ENCODE measurements around the gene SENP8. TPM values are rescaled to one million over a fixed set of nuclear protein-coding genes. Genes with fewer than 3 reads are reported as not detected.

The SENP8 gene
- total RNA-seq, 1 donor from 2014 or later, result 3.2 TPM

DNA sequence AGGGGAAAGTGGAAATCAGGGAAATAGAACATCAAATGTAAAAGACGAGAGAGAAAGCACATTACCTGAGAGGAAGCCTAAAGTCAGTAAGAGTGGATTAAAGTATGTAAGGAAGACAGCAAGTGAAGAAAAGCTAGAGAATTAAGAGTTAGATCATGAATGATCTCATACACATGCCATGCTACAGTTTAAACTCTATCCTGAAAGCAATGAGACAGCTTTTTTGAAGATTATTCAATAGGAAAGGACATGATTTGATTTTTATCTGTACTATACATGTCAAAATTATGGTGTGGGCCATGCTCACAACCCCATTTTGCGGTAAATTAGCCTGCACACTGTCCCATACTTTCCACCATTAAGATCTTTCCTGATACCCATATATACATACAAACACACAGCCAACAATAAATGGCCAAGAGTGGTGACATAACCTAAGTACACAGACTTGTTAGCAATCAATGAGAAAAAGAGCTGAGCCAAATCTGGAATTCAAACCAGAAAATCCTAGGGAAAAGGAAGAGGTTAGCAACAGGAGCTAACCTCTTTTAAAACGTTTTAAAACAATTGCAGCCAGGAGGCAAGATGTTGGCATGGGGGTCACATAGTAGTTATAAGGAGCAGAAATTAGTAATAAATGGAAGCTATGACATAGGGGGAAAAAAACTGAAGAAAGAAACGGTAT is 4.7 kb upstream of the SENP8 start:
- DNase-seq (ENCODE audit: low read depth), result no peak

DNA sequence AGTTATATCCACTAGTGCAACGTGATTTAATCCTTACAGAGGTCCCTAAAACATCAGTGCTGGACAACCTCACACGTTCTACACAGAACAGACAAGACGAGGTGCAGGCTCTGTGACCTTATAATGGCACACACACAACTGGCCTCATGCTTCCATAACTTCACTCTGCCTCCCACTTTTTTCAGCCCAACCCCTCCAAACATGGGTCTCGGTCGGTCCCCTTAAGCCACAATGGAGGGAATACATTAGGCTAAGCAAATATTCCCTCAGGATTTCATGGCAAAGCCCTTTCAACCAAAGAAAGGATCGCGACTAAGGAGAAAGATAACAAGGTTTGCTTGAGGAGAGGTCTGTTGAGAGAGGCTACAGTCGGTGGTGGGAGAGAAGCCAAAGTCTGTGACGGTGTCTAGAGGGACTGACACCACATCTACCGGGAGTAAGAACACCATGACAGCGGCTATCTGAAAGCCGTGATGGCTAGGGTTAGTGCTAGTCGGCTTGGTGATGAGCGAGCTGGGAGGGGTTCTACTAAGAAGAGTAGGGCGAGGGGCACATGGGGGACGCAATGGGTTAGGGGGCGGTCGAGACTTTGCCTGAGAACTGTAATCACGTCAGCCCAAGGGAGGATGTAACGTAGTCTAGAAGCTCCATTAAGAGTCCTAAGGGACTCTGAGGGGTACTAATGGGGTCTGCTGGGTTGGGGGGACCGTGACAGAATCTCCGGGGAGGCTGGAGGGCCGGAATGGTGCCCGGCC is 1.3 kb upstream of the SENP8 start:
- peak; percentile 20 for DNase-seq (ENCODE audit: low read depth)

DNA sequence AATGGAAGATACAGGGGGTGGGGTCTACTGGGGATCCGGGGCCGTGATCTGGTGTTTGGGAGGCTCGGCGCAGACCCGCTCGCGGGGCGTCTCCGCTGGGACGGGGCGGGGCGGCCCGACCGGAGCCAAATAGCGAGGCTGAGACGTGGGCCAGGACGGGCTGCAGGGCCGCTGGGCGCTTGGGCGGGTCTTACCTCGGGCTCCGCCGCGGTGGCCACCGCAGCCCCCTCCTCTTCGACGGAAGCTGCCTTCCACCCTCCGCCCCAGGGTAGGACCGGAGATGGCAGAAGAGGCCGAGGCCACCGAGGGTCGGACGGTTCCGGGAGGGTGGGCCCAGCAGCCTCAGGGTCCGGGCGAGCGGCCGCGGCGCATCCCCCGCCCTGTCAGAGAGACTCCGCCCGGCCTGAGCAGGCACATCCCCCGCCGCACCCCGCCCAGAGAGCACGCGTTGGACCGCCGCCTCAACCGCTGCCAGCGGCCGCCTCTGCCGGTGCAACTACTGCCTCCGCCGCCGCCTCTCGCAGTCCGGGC is 652 bp upstream of the SENP8 start:
- DNase-seq (ENCODE audit: low read depth), result peak; percentile 82

DNA sequence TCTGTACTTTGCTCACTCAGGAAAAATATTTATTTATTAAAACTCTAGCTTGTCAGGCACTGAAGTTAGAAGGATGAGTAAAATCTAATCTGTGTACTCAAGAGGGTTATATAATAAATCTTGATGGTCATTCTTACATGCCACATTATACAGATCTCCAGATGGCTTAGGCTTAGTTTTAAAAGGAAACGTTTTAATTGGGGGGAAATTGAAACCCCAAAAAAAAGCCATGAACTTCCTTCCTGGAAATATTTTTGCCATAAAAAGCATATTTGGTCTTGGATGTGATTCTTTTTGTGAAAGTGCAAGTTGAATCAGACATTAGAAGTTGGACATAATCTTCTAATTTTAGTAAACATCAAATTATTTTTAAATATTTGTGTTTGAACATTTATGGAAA is 6.0 kb downstream of the SENP8 start:
- no peak for DNase-seq (ENCODE audit: low read depth)

DNA sequence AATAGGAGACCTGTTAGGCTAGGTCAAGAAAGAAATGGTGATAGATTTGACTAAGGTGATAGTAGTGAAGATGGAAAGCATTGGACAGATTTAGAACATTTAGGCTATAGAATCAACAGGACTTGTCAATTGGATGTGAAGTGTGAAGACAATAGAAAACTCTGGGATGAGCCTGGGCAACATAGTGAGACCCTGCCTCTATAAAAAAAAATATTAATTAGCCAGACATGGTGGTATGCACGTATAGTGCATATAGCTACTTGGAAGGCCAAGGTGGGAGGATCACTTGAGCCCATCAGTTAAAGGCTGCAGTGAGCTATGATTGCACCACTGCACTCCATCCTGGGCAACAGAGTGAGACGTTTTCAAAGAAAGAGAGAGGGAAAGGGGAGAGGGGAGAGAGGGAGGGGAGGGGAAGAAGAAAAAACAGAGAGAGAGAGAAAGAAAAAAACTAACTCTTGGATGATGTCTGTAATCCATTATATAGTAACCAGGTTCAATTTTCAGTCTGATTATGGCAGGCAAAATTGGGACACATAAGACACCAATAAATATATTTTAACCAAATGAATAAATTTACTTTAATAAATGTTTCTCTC is 9.6 kb downstream of the SENP8 start:
- DNase-seq (ENCODE audit: low read depth), result no peak

DNA sequence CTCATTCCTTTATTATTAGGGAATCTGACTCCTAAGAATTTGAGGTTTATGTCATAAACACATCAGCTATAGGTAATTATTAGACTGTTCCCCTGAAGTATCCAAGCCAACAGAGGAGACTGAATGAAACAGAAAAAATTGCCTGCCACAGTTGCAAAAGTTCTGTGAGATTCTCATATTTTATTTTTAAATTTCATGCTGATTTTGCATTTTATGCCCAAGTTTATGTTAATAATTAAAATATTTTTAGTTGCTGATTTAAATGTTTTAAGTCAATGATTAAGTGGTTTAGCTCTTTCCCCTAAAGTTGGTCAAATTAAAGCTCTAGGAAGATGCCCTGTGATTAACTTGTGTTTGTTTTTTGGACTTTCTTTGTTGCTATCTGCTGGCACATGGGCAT is 10.2 kb downstream of the SENP8 start:
- DNase-seq (ENCODE audit: low read depth), result no peak

DNA sequence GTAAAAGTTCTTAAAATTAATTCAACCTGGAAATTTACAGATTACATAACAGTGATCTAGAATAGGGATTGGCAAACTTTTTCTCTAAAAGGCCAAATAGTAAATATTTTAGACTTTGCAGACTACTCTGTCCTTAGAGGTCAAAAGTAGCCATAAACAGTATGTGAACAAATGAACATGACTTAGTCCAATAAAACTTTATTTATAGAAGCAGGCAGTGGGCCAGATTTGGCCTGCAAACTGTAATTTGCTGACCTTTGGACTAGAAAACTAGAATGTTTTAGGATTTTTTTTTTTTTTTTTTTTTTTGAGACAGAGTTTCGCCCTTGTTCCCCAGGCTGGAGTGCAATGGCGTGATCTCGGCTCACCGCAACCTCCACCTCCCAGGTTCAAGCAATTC is 12.1 kb downstream of the SENP8 start:
- DNase-seq (ENCODE audit: low read depth), result no peak

DNA sequence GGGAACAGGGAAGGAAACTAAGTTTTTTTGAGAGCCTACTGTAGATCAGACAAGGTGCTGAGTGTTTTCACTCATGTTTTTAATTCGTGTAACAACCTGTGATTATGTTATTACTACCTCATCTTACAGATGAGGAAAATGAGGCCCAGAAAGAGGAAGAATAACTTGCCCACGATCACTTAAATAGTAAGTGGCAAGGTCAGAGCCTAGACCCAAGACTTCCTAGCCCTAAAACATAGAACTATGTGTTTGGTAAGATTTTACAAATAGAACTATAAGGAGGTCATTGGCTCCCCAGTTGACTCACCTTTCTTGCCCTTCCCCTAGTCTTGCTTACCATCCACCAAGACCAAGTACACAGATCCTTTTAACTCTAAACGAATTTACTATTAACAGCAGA is 13.7 kb downstream of the SENP8 start:
- DNase-seq (ENCODE audit: low read depth), result no peak

DNA sequence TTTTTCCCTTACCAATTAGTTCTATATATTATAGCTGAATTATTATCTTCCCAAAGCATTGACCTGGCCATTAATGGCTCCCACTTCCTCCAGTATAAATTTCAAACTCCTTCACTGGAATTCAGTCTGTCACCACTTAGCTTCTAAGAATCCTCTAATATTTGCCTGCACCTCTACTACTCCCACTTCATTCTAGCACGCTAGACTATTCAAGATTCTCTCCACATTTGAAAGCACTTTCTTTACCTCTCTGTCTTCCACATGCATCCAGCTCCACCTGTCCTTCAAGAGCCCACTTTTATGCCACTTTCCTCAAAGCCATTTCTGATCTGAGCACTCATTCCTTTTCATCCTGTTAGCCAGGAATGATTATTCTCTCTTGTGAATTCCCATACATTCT is 15.0 kb downstream of the SENP8 start:
- DNase-seq (ENCODE audit: low read depth), result no peak

DNA sequence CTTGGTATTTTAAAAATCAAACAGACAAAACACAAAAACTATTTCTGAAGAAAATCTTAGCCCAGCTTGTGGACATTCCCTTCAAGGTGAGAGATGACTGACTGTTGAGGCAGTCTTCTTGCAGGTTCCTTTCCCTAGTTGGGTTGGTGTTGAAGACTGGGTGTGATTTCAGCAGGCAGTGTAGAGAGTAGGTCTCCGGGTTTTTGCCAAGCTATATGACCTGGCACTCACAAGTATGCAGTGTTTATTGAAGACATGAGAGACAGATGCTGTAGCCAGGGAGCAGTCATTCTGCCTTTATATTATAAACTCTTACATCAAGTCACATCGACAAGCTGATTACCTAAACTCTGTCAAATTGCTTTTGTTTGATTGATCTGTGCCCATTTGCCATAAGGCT is 17.5 kb downstream of the SENP8 start:
- DNase-seq (ENCODE audit: low read depth), result no peak

DNA sequence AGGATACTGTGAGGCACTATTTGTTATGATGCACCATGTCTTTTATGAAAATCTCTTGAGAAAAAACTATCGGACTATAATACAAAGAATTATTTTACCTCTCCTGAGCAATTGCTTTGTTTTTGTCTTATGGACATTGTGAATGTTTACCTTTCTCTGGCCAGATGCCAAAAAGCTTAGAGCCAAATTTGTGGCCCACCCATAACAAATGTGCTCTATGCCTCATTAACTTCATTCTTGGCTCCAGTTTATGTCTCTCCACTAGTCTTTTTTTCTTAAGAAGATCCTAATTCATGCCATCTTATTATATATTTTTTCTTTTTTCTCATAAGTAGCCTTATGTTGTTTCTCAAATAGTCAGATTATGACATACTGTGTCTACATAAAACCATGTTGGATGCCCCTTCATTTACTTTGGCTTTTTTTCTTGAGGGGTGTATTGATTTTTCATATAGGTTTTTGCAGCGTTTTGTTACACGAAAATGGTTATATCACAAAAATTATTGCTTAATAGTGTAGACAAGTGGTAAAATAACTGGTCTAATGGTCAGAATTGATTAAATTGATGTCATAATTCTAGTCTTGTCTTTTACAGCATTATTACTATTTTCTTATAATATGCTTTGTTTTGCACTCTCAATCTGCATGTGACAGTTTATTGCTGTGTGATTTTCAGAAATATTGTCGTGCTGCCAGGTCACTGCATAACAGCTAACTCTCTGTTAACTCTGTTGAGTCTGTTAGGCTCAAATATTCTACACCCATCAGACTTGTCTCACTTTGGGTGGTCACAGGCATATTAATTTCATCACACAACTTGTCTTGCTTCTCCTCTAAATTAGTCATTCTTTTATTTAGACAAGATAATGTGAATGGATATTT is 18.2 kb downstream of the SENP8 start:
- DNase-seq (ENCODE audit: low read depth), result no peak

DNA sequence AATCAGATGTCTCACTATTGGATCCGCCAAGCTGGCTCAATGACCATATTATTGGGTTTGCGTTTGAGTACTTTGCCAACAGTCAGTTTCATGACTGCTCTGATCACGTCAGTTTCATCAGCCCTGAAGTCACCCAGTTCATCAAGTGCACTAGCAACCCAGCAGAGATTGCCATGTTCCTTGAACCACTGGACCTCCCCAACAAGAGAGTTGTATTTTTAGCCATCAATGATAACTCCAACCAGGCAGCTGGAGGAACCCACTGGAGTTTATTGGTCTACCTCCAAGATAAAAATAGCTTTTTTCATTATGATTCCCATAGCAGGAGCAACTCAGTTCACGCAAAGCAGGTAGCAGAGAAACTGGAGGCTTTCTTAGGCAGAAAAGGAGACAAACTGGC is 21.5 kb downstream of the SENP8 start:
- peak; percentile 77 for DNase-seq (ENCODE audit: low read depth)

DNA sequence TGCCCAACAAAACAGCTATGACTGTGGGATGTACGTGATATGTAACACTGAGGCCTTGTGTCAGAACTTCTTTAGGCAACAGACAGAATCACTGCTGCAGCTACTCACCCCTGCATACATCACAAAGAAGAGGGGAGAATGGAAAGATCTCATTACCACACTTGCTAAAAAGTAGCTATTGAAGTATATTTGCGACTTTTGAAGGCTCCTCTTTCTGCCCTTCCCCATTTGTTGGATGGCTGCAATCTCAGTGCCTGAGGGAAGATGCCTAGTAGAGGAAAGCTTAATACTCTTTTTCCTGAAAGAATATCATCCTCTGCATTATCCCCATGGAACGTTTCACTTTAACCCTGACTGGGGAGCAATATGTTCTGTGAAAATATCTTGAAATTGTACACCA is 21.9 kb downstream of the SENP8 start:
- no peak for DNase-seq (ENCODE audit: low read depth)

DNA sequence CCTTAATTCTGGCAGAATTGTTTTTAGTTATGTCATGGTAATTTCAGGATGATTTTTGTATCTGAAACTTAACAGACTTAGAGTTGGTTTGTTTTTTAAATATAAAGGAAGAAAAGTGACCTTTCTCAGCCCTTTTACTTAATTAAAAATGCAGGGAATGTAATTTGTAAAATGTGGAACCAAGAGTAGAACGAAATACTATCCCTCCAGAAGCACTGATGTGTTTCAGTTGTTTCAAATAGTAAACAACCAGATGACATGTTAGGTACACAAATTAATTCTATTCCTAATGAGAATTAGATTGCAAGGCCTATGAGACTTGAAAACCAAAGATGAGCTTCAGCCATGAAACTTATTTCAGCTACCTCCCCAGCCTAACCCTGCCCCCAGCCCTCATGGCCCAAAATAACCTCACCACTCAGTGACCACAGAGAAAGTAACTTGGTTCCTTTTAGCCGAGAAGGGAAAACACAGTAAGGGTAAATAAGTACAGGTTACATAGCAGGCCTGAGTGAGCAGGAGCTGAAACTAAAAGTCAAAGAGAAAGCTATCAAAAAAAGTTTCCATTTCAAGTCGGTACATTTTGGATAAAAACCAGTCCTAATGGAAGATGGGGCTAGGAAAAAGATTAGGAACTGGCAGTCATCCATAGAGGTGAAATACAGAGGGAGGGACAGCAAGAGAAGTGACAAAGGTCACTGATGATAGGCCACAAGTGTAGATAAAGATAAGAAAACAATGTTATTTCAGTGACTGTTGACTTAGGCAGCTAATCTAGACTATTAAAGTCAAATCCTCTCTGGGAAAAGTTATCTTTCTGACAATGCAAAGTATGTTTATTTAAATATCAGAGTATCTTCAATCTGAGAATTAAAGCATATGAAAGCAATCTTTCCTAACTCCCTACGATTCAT is 23.2 kb downstream of the SENP8 start:
- DNase-seq (ENCODE audit: low read depth), result peak; percentile 74

DNA sequence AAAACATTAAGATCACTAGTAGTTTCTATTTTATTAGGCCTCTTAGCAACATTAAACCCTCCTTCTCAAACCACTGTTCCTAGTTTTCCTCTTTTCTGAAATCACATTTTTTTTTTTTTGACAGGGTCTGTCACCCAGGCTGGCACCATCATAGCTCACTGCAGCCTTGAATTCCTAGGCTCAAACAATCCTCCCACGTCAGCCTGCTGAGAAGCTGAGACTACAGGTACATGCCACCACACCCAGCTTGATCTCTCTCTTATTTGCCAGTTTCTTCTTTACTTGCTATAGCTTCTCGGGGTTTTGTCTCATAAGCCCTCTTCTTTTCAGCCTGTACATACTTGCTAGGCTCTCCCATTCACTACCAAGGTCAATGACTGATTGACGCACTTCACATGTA is 28.0 kb downstream of the SENP8 start:
- no peak for DNase-seq (ENCODE audit: low read depth)

DNA sequence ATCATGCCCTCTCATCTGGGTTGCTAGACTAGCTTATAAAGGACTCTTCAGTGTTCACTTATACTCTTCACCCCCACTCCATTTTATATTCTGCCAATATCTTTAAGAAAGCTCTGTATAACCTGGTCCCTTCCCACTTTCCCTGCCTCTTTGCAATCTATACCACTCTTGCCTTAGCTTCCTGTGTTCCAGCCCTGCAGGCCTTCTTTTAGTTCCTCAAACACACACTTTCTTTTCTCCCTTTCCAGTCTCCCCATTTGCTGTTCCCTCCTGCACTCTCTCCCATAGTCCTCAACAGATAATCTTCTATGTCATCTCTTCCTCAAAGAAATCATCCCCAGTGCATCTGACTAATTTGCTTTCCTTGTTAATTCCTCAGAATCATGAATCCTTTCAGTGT is 28.7 kb downstream of the SENP8 start:
- no peak for DNase-seq (ENCODE audit: low read depth)

DNA sequence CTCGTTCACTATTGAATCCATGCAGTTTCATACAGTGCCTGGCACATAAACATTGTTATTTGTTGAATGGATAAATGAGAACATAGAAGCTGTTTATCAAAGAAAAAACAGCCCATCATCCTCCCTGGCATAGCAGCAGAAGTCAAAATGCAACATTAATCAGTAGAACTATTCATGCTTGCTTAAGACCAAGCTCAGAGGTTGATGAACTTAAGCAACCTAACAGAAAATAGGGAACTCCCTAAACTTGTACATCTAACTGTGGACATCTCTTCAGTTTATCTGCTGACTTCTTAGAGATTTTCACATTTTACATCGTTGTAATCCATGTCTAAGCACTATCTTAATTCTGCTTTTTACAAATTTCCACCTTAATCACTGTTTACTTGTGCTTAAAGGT is 29.2 kb downstream of the SENP8 start:
- DNase-seq (ENCODE audit: low read depth), result no peak

DNA sequence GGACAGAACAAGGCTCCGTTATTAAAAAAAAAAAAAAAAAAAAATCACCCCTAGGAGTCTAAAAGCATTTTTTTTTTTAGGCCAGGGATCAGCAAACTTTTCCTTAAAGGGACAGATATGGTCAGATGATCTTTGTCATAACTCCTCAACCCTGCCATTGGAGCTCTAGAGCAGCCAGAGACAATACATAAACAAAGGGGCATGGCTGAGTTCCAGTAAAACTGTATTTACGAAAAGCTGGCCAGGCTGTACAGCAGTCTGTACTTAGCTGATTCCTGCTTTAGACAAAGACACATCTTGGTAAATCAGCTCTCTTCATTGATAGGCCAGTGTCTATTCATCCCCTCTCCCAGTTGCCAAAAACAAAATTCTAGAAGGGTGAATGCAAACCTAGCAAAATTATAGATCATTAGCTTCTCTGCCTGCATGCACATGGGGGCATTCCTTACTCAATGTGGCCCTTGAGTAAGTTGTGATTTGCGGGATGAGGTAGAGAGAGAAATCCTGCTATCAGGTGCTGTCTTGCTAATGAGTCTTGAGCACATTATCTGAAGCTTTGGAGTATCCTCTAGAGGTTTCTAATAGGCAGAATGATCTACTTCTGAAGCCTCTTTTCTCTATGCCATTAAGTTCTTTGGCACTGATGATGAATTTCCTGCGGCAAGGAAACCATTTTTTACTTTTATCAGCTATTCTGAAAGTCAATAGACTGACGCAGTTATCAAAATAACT is 35.2 kb downstream of the SENP8 start:
- DNase-seq (ENCODE audit: low read depth), result no peak

DNA sequence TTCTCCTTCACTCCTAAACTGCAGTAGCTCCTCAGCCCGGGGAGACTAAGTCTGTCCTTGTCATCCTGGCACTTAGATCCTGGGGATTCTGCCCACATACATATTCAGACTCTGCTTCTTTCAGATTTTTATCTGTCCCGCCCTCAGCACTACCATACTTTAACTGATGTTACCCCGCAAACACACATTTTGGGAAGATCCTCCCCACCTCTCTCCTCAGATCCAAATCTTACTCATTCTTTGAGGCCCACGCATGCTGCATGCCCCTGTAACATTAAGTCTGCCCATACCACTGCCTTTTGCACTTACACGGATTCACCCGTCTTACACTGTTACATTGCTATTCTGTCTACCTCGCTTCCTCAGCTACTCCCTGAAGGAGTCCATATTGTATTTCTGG is 36.1 kb downstream of the SENP8 start:
- no peak for DNase-seq (ENCODE audit: low read depth)

Measured in myocyte (in vitro differentiated cells).